ENCODE measurements around the gene DMRT2.

DNA sequence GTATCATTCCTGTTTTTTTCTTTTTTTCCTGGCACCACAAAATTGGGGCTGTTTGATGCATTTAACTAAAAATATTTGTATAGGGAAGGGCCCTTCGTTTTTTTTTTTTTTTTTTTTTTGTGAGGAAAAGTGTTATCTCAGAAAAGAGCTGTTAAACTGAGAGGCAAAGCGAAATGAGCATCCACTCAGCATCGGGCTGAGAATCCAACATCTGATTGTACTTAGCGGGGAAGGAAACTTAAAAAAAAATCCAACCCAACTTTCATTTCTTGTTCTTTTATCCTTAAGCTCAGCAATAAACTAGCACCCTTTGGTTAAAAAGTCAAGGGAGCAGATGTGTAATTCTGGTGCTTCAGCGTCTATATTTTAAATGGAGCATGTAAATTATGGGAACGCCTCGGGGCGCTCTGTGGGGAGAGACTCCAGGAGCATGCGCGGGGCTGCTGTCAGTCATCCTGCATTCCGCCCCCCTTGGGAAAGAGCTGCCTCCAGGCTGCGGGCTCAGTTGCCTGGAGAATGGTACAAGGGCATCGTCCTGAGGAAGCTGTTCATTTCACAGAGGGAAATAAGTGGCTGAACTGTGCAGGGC is 33.3 kb downstream of the DMRT2 start:
- TF ChIP-seq SNRNP70 (IDR thresholded peaks at IDR 0.05; ENCODE audit: low read depth, low read length): no peak
- TF ChIP-seq, protein P1, sequence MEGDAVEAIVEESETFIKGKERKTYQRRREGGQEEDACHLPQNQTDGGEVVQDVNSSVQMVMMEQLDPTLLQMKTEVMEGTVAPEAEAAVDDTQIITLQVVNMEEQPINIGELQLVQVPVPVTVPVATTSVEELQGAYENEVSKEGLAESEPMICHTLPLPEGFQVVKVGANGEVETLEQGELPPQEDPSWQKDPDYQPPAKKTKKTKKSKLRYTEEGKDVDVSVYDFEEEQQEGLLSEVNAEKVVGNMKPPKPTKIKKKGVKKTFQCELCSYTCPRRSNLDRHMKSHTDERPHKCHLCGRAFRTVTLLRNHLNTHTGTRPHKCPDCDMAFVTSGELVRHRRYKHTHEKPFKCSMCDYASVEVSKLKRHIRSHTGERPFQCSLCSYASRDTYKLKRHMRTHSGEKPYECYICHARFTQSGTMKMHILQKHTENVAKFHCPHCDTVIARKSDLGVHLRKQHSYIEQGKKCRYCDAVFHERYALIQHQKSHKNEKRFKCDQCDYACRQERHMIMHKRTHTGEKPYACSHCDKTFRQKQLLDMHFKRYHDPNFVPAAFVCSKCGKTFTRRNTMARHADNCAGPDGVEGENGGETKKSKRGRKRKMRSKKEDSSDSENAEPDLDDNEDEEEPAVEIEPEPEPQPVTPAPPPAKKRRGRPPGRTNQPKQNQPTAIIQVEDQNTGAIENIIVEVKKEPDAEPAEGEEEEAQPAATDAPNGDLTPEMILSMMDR (CRISPR knock-in tag; IDR thresholded peaks at IDR 0.05): no peak

Data from HepG2 (cell line).